HG03442 (cell line): ENCODE data around the gene NUSAP1.
A peak's percentile ranks its signal among the peaks of the same experiment; 100 is the strongest.
"Not testable (repeated sequence)": the region's sequence is repeated elsewhere in the genome, so short reads cannot be mapped to it uniquely, and the experiment has no call there.

Experiments
- ATAC-seq: cut with Tn5 transposase; IDR thresholded peaks from one replicate; pipeline ENCODE4 v1.9.1; 2021; ENCODE audit warnings: mild to moderate bottlenecking, moderate library complexity; ENCODE audit not compliant: unreplicated experiment

Gene NUSAP1

GRCh38 chr15:41411031-41411430 lies 78.3 kb downstream of the NUSAP1 start:
- ATAC-seq, result no peak

- ATAC-seq, result no peak
These were observed 78.8 kb downstream of the NUSAP1 start for GRCh38 chr15:41411441-41411840.

- peak; percentile 4 for ATAC-seq
These were observed 83.6 kb downstream of the NUSAP1 start for GRCh38 chr15:41416128-41416741.

GRCh38 chr15:41416742-41417417 lies 84.2 kb downstream of the NUSAP1 start, which contains the start of gene RTF1:
Gene RTF1, plus strand, starts transcription at chr15:41417095. Its CDS starts 21 bp downstream, at chr15:41417116.
- ATAC-seq, result peak; percentile 81

- ATAC-seq, result peak; percentile 38
These were observed 84.9 kb downstream of the NUSAP1 start for GRCh38 chr15:41417418-41418195.

GRCh38 chr15:41423979-41424659 lies 91.4 kb downstream of the NUSAP1 start:
- peak; percentile 64 for ATAC-seq

GRCh38 chr15:41424809-41425208 lies 92.1 kb downstream of the NUSAP1 start:
- no peak for ATAC-seq

GRCh38 chr15:41425907-41426306 lies 93.2 kb downstream of the NUSAP1 start:
- not testable (repeated sequence) for ATAC-seq

- ATAC-seq, result peak; percentile 74
These were observed 96.6 kb downstream of the NUSAP1 start for GRCh38 chr15:41429003-41429890.
